Panc1 (cell line): ENCODE results near the gene FKBP3.

ENCODE experiments used
- POLR2AphosphoS5 ChIP-seq: IDR thresholded peaks from 2 replicates; pipeline ENCODE4 v1.6.1; 2012; ENCODE audit warnings: mild to moderate bottlenecking, low read depth, low read length, moderate library complexity
- SIN3A ChIP-seq: IDR thresholded peaks from 2 replicates; pipeline ENCODE4 v1.6.1; 2012; ENCODE audit warnings: low read depth, mild to moderate bottlenecking, low read length, moderate library complexity, borderline replicate concordance; ENCODE audit not compliant: insufficient read depth
- TCF7L2 ChIP-seq: IDR thresholded peaks from 2 replicates; pipeline ENCODE4 v1.6.1; 2011; ENCODE audit warnings: mild to moderate bottlenecking, low read depth, low read length, inconsistent platforms
- TF ChIP-seq, protein P1 (sequence below): fragments of 450-650 bp; IDR thresholded peaks from 2 replicates; pipeline ENCODE4 v1.5.1; 2017; ENCODE audit warnings: mild to moderate bottlenecking
- TF ChIP-seq, protein P2 (sequence below), 2 experiments: IDR thresholded peaks; 2 replicates each; pipeline ENCODE4 v1.6.1; 2011 to 2012; ENCODE audit warnings: low read depth in 2 of 2, control low read depth in 1 of 2, low read length in 1 of 2, mild to moderate bottlenecking in 1 of 2, moderate library complexity in 1 of 2; ENCODE audit not compliant: insufficient read depth in 1 of 2

DNA sequence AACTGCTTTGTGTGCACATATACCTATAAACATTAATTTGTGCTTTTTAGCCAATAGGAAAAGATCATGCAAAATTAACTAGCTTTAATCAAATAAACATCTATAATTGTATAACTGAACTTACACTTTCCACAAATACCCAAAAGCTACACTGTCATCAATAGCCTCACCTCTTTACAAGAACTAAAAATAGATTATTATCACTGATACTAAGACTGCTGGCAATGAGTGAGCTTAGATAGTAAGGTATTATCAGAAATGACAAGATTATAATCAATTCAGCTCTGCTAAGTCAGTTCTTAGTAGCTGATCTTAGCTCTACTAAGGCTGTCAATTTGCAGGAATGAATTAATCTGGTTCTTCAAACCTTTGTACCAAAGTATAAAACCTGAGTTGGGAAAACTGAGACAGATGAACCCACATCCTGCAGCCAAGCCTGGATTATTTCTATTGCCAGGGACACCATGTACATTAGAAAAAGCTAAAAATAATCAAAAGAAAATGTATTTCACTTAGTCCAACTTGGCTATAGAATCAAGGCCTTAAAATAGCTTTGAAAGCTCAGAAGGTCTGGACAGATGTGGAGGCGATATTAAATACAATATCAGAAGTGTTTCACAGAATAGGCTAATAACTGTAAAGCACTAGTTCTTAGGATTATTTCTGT is 5.2 kb downstream of the FKBP3 start:
- TF ChIP-seq, protein P1, sequence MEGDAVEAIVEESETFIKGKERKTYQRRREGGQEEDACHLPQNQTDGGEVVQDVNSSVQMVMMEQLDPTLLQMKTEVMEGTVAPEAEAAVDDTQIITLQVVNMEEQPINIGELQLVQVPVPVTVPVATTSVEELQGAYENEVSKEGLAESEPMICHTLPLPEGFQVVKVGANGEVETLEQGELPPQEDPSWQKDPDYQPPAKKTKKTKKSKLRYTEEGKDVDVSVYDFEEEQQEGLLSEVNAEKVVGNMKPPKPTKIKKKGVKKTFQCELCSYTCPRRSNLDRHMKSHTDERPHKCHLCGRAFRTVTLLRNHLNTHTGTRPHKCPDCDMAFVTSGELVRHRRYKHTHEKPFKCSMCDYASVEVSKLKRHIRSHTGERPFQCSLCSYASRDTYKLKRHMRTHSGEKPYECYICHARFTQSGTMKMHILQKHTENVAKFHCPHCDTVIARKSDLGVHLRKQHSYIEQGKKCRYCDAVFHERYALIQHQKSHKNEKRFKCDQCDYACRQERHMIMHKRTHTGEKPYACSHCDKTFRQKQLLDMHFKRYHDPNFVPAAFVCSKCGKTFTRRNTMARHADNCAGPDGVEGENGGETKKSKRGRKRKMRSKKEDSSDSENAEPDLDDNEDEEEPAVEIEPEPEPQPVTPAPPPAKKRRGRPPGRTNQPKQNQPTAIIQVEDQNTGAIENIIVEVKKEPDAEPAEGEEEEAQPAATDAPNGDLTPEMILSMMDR = no peak
- TF ChIP-seq, protein P2, sequence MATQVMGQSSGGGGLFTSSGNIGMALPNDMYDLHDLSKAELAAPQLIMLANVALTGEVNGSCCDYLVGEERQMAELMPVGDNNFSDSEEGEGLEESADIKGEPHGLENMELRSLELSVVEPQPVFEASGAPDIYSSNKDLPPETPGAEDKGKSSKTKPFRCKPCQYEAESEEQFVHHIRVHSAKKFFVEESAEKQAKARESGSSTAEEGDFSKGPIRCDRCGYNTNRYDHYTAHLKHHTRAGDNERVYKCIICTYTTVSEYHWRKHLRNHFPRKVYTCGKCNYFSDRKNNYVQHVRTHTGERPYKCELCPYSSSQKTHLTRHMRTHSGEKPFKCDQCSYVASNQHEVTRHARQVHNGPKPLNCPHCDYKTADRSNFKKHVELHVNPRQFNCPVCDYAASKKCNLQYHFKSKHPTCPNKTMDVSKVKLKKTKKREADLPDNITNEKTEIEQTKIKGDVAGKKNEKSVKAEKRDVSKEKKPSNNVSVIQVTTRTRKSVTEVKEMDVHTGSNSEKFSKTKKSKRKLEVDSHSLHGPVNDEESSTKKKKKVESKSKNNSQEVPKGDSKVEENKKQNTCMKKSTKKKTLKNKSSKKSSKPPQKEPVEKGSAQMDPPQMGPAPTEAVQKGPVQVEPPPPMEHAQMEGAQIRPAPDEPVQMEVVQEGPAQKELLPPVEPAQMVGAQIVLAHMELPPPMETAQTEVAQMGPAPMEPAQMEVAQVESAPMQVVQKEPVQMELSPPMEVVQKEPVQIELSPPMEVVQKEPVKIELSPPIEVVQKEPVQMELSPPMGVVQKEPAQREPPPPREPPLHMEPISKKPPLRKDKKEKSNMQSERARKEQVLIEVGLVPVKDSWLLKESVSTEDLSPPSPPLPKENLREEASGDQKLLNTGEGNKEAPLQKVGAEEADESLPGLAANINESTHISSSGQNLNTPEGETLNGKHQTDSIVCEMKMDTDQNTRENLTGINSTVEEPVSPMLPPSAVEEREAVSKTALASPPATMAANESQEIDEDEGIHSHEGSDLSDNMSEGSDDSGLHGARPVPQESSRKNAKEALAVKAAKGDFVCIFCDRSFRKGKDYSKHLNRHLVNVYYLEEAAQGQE (IDR thresholded peaks at IDR 0.05; ENCODE audit: insufficient read depth in 1 of 2, low read depth in 2 of 2, low read length in 1 of 2) = no peak
- no peak for TF ChIP-seq SIN3A
- no peak for TF ChIP-seq TCF7L2
- TF ChIP-seq POLR2AphosphoS5 = no peak
